EH (cell line): ENCODE results near the gene RGL1.

Experiments
- DNase-seq: peaks from one replicate; pipeline ENCODE4 v3.0.0-alpha.2; 2015; ENCODE audit warnings: low read depth

The RGL1 gene

GRCh38 chr1:183957216-183957830, 152.4 kb downstream of the RGL1 start:
- no peak for DNase-seq

- DNase-seq, result no peak
Observed at GRCh38 chr1:183958958-183959357, 154.0 kb downstream of the RGL1 start.

- DNase-seq, result no peak
Observed at GRCh38 chr1:183961132-183961531, 156.2 kb downstream of the RGL1 start.

- peak; percentile 15 for DNase-seq
Observed at GRCh38 chr1:183962903-183963302, 158.0 kb downstream of the RGL1 start.

GRCh38 chr1:183965726-183966125, 160.8 kb downstream of the RGL1 start:
- no peak for DNase-seq

GRCh38 chr1:183966487-183966886, 161.6 kb downstream of the RGL1 start:
- DNase-seq, result no peak

- DNase-seq, result no peak
Observed at GRCh38 chr1:183967914-183968313, 163.0 kb downstream of the RGL1 start.

- no peak for DNase-seq
Observed at GRCh38 chr1:183968386-183968785, 163.5 kb downstream of the RGL1 start.

GRCh38 chr1:183970516-183971300, 165.8 kb downstream of the RGL1 start:
- DNase-seq, result peak; percentile 16

GRCh38 chr1:183975651-183976050, 170.7 kb downstream of the RGL1 start:
- DNase-seq, result no peak

- DNase-seq, result no peak
Observed at GRCh38 chr1:183977717-183978116, 172.8 kb downstream of the RGL1 start.
